B cell (primary cell): ENCODE measurements around the gene ACAA2.

Source experiments
- CTCF ChIP-seq: fragments of 200-600 bp; IDR thresholded peaks from one replicate; pipeline ENCODE4 v1.8.0; 2022; ENCODE audit warnings: antibody characterized with exemption, mild to moderate bottlenecking
- EZH2 ChIP-seq: IDR thresholded peaks from 2 replicates; pipeline ENCODE4 v1.6.1; 2012; ENCODE audit warnings: borderline replicate concordance, low read depth, mild to moderate bottlenecking, moderate library complexity, low read length; ENCODE audit not compliant: insufficient read depth, poor library complexity, severe bottlenecking

GRCh38 chr18:49752095-49752457 is 61.3 kb downstream of the ACAA2 start:
- TF ChIP-seq CTCF (no peak), EZH2 (no peak)
